HG03108 (cell line): Measurements from ENCODE around the gene WTAP.

Source experiments
- ATAC-seq: cut with Tn5 transposase; IDR thresholded peaks from one replicate; pipeline ENCODE4 v1.9.1; 2021; ENCODE audit warnings: moderate library complexity; ENCODE audit not compliant: unreplicated experiment

The WTAP gene

GRCh38 chr6:159801935-159802334 lies 74.6 kb downstream of the WTAP start:
- ATAC-seq: no peak

GRCh38 chr6:159804504-159804903 lies 77.2 kb downstream of the WTAP start:
- no peak for ATAC-seq

GRCh38 chr6:159805440-159806020 lies 78.2 kb downstream of the WTAP start:
- ATAC-seq: no peak
